ENCODE measurements around the gene NOS1. TPM values are rescaled to one million over a fixed set of nuclear protein-coding genes. Genes with fewer than 3 reads are reported as not detected.

NOS1 gene
- total RNA-seq, 1 donor from 2014 or later, result 9.6 TPM

DNA sequence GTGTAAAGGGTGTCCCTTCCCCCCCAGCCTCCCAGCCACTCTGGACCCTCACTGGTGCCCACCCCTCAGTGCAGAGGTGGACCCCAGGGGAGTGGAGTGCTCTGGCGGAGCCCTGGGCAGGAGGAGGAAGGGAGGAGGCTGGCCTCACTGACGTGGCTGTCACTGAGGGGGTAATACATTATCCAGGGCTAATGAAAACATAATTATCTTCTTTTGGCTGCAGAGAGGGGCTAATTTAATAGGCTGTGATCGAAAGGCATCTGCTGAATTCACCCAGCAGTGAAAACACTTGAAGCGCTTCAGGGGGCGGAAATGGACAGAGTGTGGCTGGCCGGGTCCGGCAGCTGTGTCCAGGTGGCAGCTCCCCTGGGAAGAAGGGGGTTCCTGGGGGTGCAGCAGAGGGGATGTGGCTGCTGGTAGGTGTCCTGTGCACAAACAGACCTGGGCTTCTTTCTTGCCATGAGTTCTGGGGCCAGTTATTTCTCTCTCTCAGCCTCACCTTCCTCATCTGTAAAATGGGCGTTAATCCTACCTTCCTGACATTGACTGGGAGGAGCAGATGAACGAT, 3.7 kb upstream of the NOS1 start:
- Histone ChIP-seq H3K4me3 (no peak overlapping the region), H3K36me3 (no peaks in the 10 kb centered on the region), H3K9me3 (no peaks in the 10 kb centered on the region), H3K4me1 (no peaks in the 10 kb centered on the region), H3K27ac (no peak overlapping the region), H3K27me3 (no peaks in the 10 kb centered on the region)
- TF ChIP-seq POLR2A (IDR thresholded peaks at IDR 0.05), result no peak
- no peak for DNase-seq (ENCODE audit: extremely low spot score in 2 of 2)
- intact Hi-C loops (cut with DNase I), result loop anchor here (5.0 kb wide), 1 partner anchor 472 kb away; no protein-coding TSS in a partner anchor

DNA sequence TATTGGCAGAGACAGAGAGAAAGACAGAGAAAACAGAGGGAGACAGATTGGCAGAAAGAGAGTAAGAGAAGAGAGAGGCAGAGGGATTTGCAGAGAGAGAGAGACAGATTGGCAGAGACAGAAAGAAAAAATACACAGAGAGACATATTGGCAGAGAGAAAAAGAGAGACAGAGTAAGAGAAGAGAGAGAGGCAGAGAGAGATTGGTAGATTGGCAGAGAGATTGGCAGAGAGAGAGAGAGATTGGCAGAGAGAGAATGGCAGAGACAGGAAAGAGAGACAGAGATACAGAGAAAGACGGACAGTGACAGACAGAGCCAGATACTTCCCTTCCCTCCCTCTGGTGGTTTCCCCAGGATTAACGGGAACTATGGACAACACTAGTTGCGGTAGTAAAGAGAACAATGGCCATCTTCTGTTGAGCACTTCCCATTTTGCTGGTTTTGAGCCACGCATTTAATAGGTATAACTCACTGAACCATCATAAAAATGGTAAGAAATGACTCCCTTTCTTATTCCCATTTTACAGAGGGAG, 2.6 kb upstream of the NOS1 start:
- no peaks in the 10 kb centered on the region for H3K36me3 ChIP-seq
- no peaks in the 10 kb centered on the region for H3K9me3 ChIP-seq
- no peak overlapping the region for H3K27ac ChIP-seq
- no peaks in the 10 kb centered on the region for H3K27me3 ChIP-seq
- H3K4me3 ChIP-seq, result no peak overlapping the region
- H3K4me1 ChIP-seq, result no peaks in the 10 kb centered on the region
- intact Hi-C loops (cut with DNase I), result no loop called here
- TF ChIP-seq, protein P1, sequence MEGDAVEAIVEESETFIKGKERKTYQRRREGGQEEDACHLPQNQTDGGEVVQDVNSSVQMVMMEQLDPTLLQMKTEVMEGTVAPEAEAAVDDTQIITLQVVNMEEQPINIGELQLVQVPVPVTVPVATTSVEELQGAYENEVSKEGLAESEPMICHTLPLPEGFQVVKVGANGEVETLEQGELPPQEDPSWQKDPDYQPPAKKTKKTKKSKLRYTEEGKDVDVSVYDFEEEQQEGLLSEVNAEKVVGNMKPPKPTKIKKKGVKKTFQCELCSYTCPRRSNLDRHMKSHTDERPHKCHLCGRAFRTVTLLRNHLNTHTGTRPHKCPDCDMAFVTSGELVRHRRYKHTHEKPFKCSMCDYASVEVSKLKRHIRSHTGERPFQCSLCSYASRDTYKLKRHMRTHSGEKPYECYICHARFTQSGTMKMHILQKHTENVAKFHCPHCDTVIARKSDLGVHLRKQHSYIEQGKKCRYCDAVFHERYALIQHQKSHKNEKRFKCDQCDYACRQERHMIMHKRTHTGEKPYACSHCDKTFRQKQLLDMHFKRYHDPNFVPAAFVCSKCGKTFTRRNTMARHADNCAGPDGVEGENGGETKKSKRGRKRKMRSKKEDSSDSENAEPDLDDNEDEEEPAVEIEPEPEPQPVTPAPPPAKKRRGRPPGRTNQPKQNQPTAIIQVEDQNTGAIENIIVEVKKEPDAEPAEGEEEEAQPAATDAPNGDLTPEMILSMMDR (IDR thresholded peaks at IDR 0.05), result no peak
- no peak for TF ChIP-seq POLR2A (IDR thresholded peaks at IDR 0.05)
- no peak for TF ChIP-seq POLR2AphosphoS5 (IDR thresholded peaks at IDR 0.05; ENCODE audit: insufficient read depth in 1 of 2, low read depth in 1 of 2)
- DNase-seq (ENCODE audit: extremely low spot score in 2 of 2), result no peak

DNA sequence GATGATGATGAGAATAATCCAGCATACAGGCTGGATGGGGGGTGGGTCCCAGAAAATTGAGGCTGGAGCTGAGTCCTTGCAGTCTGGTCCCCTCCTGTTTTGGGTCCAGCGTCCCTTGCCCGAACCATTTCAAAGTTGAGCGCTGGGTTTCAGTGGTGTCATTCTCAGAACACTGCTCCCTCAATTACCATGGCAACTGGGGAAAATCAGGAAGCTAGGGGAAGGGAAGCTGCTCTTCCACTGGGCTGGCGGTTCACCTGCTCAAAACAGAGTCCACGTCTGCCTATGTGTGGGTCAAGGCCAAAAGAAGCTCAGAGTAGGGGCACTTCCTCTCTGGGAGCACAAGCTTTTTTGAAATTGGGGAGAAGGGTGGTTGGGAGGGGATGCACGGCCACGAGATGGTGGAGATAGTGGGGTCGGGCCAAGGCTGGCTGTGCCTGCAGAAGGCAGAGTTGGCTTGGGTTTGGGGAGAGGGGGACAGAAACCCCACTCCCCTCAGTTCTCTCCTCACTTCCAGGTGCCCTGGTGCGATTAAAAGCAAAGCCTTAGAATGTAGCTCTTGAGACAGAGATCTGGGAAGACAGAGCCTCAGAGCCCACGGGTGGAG, 1.7 kb upstream of the NOS1 start:
- Histone ChIP-seq H3K4me1 (no peaks in the 10 kb centered on the region), H3K4me3 (no peak overlapping the region), H3K27ac (no peak overlapping the region), H3K36me3 (no peaks in the 10 kb centered on the region), H3K27me3 (no peaks in the 10 kb centered on the region), H3K9me3 (no peaks in the 10 kb centered on the region)
- intact Hi-C loops (cut with DNase I), result no loop called here
- no peak for TF ChIP-seq POLR2A (IDR thresholded peaks at IDR 0.05)
- no peak for TF ChIP-seq POLR2AphosphoS5 (IDR thresholded peaks at IDR 0.05; ENCODE audit: insufficient read depth in 1 of 2, low read depth in 1 of 2)
- TF ChIP-seq, protein P1 (IDR thresholded peaks at IDR 0.05), result no peak
- DNase-seq (ENCODE audit: extremely low spot score in 2 of 2), result no peak

DNA sequence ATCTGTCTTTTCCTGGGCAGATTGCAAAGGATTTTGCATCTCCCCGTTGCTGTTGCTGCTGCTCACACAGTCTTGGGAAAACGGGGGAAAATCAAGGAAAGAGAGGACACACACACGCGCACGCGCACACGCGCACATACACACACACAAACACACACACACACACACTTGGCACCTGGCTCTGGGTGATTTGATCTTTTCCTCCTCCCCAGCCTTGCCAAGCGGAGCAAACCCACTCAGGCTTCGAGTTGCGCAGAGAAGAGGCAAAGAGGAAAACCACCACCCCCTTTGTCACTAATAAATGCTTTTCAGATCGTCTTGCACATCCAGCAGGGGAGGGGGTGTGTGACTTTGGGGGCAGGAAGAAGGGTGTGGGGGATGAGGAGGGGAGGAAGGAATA, 965 bp upstream of the NOS1 start:
- intact Hi-C loops (cut with DNase I), result no loop called here
- no peak for DNase-seq (ENCODE audit: extremely low spot score in 2 of 2)

DNA sequence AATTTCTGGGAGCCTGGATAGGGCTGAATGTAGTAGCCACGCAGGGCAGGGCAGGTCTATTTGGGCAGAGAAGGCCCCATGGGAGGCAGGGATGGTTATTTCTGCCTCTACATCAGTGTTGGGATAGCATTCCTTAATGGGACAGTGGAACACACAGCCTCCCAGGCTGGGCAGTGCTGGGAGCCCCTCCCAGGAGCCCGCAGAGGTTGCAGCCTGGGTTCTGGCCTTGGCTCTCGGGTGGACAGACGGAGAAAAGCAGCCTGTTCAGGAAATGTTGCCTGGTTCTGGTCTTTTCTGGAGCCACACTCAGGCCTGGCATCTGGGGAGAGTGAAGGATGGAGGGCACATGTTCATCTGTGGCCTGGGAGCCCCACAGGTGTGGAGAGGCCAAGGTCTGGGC, 479 bp upstream of the NOS1 start:
- H3K9me3 ChIP-seq, result no peaks in the 10 kb centered on the region
- no peaks in the 10 kb centered on the region for H3K36me3 ChIP-seq
- H3K4me1 ChIP-seq, result no peaks in the 10 kb centered on the region
- no peak overlapping the region for H3K4me3 ChIP-seq
- TF ChIP-seq, protein P1 (IDR thresholded peaks at IDR 0.05), result no peak
- TF ChIP-seq POLR2A (IDR thresholded peaks at IDR 0.05) (no peak), POLR2AphosphoS5 (IDR thresholded peaks at IDR 0.05; ENCODE audit: insufficient read depth in 1 of 2, low read depth in 1 of 2) (no peak)
- H3K27me3 ChIP-seq, result no peaks in the 10 kb centered on the region
- intact Hi-C loops (cut with DNase I), result no loop called here
- no peak for DNase-seq (ENCODE audit: extremely low spot score in 2 of 2)
- H3K27ac ChIP-seq, result no peak overlapping the region

More for the DNA sequence above, 965 bp upstream of the NOS1 start:
- TF ChIP-seq POLR2AphosphoS5 (IDR thresholded peaks at IDR 0.05; ENCODE audit: insufficient read depth in 1 of 2, low read depth in 1 of 2) (no peak), POLR2A (IDR thresholded peaks at IDR 0.05) (no peak)
- TF ChIP-seq, protein P1 (IDR thresholded peaks at IDR 0.05), result no peak
- no peaks in the 10 kb centered on the region for H3K9me3 ChIP-seq
- no peak overlapping the region for H3K4me3 ChIP-seq
- H3K4me1 ChIP-seq, result no peaks in the 10 kb centered on the region
- no peak overlapping the region for H3K27ac ChIP-seq
- no peaks in the 10 kb centered on the region for H3K36me3 ChIP-seq
- H3K27me3 ChIP-seq, result no peaks in the 10 kb centered on the region
